Activated T-helper 1 cell treated with Interleukin-2 at 50 U/mL for 16 hours (primary cell): Measurements from ENCODE around the gene NRXN3.
"Not testable (repeated sequence)": the region's sequence is repeated elsewhere in the genome, so short reads cannot be mapped to it uniquely, and the experiment has no call there.

Experiments used
- DNase-seq: peaks from one replicate; pipeline ENCODE4 v3.0.0-alpha.2; 2020; ENCODE audit warnings: low read depth

The NRXN3 gene

DNA sequence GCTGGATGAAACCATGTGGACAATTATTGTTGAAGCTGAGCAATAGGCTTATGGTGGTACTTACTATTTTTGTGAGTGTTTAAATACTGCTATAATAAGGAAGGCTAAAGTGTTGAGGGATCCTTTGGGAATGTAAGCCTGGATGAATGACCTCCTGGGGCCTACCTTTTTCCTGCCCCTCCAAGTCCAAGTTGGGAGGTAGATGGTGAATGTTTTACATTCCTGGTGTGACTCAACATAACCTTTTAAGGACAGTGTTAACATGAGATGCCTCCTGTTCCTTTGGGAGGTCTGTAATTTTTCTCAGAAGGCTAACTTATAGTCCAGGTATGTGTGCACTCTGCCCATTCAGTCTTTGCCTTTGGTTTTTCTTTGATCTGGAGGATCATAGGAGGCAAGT lies 315.9 kb downstream of the NRXN3 start:
- no peak for DNase-seq

DNA sequence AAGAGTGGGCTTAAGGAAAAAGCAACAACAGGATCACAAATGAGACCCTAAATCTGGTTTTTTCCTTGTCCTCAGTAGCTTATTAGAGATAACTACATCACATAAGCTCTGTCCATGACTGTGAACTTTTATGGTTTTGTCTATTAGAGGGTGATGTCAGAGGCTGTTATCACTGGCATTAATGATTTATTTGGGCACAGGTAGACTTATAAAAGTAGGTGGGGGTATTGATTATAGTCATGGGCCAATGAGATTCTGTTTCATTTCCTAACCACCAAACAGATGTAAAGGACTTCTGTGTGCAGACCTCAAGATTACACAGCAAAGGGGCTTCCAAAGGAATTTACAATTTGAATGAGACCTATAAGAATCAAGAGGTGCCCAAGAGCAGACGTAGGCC lies 316.4 kb downstream of the NRXN3 start:
- DNase-seq: no peak

DNA sequence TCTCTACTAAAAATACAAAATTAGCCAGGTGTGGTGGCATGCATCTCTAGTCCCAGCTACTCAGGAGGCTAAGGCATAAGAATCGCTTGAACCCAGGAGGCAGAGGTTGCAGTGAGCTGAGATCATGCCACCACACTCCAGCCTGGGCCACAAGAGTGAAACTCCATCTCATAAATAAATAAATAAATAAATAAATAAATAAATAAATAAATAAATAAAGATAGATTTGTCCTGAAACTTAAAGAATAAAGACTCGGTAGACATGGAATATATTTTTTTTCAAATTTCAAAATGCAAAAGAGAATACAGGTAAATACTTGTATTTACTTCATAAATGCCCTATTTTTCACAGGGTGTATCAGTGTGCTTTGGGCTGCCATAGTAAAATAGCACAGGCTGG lies 317.4 kb downstream of the NRXN3 start:
- not testable (repeated sequence) for DNase-seq

DNA sequence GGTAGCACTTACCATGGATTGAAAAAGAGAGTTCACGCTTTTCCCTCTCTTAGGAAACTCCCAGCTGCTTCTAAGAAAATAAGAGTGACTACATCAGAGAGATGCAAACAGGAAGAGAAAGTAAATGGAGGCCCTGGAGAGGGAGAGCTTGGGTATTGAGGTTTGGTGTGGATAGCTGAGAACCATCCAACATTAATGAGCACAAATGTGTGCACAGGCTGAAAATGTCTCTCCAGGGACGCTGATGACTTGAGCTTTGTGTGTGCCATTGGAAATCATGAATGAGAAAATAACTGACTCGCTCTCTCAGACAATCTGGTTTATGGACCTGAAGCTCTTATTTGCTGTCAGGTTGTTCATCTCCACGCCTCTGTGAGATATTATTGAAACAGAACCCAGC lies 318.8 kb downstream of the NRXN3 start:
- DNase-seq: no peak

DNA sequence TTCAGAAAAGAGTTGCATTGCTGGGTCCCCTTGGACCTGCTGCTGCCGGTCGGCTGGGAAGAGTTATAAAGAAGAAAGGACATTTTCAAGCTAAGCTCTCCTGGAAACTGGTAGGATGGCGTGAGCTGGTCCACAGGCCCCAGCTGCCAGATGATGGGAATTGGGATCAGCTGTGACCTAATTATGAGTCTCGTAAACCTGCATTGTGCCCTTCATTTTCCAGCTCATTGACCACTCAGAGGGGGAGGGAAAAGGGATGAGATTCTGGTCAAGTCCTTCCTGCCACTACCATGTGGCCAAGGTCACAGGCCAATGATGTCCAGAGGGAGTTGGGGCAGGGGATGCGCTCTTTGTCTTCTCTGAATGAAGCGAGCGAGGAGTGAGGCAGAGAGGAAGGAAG lies 320.9 kb downstream of the NRXN3 start:
- no peak for DNase-seq

DNA sequence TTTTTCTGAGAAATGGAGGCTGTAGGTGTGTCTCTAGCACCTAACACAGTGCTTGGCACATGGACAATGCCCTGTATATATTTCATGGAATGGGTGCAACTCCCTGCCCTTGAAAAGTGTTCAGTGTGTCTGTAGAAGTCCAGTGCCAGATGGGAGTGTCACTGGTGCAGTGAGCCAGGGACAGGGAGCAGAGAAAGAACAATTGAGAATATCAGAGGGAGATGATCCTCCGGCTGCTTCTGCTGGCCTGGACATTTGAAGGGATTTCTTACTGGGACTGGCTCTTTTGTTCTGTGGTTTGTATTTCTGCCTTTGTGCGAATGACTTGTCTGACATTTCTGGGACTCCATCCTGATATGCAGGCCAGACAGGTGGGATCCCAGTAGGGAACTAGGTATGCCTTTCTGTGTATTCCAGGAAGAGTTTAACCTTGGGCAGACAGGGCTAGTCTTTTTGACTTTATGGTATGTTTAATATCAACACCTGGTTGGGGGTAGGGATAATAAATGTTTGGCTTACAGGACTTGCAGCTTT lies 328.0 kb downstream of the NRXN3 start:
- no peak for DNase-seq

DNA sequence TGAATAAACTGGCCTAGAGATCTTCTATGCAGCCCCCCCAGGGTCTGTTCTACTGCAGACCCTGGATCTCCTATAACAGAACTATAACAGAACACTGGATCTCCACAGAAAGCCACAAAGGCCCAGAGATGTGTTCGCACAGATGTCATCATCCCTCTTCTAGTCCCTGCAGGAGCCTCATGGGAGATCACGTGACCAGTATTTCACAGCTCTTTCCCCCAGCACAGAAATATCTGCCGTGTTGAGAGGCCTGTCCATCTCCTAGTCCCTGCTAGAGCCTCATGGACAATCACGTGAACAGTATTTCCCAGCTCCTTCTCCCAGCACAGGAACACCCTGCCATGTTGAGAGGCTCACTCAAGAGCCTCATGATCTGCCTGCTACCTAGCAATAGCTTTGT lies 331.7 kb downstream of the NRXN3 start:
- DNase-seq: no peak

DNA sequence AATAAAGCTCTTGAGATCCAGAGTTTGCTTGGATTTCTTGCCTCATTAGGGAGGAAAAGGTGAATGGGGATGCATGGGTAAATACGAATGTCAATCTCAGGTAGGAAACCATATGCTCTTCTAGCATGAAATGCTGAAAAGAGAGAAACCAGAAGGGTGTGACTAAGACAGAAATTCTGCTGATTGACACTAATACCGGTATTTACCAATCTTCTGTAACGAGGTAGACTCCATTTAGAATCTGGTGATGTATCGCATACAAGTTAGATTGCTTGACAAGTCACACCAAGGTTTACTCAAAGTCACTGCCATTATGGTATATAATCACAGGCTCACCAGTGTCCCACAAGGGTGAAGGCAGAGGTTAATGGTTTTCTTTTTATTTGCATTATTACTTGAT lies 337.9 kb downstream of the NRXN3 start:
- no peak for DNase-seq

DNA sequence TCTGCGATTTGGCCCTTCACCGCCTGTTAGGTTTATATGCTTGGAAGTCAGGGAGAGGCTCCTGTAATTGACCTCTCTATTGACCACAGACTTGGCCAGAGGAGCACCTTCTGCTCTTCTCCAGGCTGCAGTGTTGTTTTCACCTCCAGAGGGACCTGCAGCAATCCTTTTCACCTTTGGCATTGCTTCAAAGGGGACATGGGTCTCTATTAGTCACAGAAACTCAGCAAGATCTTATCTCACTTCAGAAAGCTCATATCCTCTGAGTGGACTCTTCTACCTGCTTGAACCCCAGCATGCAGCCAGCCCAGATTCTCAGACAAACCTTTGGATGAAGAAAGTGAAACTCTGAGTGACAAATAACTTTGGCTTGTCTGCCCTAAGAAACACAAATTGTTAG lies 339.3 kb downstream of the NRXN3 start:
- DNase-seq: no peak

DNA sequence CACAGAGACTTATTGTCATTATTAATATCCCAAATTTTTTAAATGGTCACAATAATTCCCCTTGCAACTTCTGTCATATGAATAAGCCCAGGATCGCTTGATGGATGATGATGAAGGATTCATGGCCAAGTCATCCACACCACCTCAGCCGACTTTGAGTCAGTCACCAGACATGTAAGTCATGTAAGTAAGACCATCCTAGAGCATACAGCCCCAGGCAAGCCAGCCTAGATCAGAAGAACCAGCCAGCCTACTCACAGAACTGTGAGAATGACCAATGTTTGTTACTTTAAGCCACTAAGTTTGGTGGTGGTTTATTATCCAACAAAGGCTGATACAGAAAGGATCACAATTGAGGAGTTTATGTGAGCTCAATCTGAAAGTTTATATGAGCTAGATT lies 341.8 kb downstream of the NRXN3 start:
- DNase-seq: no peak

DNA sequence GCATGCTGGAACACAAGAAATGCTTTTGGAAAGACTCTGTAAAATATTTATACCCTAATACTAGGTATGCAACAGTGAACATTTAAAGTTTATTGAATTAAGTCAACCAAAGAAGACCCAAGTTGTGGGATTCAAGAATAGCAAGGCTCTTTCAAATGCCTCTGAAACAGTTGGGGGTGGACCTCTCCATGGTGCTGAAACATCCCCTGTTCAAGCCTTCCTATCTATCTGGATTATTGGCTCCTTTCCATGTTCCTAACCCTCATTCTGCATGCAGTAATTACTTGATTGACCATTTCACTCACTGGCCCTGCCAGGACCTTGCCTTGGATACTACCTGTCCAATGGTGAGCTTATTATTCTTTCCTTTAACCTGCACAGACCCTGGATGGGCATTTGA lies 349.7 kb downstream of the NRXN3 start:
- DNase-seq: no peak

DNA sequence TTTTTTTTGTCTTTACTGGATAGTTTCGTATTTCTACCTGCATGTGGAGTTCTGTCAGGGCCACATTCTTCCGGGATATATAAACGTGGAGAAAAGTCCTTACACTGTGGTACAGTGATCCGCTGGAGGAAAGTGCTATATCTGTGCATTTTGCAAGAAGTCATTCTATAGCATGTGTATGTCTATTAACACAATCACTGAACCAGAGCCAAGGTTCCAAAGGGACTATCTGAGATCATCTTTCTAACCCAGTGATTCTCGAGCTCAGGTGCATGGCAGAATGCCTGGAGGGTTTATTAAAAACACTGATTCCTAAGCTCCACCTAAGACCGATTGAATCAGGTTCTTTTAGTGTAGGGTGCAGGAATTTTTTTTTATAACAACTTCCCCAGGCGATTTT lies 354.0 kb downstream of the NRXN3 start:
- DNase-seq: no peak

DNA sequence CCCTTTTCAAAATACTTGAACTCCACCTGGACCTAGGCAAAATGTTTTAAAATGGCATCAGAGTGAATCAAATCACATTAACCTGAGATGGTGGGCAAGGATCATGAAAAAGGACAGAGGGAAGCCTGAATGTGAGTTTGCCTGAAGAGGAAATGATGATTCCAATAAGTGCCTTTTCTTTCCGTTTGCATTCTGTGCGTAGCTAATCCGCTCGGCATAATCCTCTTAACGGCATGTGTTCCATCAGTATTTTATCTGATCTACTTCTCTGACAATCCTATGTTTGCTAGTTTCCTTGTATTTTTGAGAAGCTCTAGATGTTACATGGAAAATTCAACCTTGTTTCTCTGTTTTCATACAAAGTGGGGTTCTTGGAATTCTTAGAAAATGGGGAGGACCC lies 354.6 kb downstream of the NRXN3 start:
- no peak for DNase-seq

DNA sequence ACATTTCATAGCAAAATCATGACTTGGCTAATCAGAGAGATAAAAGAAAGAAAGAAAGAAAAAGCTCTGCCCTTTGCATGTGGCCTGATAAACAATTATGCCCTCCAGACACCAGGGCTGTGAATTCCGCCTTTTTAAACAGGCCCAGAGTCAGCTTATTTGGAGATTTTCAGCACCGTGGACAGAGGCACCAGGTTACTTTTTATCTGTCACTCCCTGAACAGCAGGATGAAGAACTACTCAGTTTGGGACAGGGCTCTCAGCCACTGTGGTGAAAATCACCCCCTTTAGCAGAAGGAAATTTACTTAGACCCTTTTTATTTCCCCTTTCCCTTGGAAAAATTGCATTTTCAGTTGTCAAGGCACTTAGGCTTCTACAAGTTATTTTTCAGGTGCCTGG lies 359.9 kb downstream of the NRXN3 start:
- DNase-seq: no peak

DNA sequence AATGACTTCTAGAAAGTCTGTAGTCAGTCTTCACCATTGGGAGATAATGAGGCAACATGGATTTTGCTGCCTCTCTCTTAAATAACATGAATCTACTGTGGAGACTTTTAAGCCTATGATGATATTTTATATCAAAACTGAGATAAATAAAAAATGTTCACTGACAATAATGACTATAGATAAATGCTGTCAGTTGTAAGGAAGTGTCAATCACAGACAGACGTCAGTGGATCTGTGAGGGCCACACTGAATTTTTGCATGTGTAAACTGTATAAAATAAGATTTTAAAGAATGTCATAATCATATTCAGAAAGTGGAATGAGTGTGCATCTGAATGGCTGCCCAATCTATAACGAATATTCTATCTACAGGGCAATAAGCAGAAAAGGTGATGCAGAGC lies 364.0 kb downstream of the NRXN3 start:
- no peak for DNase-seq

DNA sequence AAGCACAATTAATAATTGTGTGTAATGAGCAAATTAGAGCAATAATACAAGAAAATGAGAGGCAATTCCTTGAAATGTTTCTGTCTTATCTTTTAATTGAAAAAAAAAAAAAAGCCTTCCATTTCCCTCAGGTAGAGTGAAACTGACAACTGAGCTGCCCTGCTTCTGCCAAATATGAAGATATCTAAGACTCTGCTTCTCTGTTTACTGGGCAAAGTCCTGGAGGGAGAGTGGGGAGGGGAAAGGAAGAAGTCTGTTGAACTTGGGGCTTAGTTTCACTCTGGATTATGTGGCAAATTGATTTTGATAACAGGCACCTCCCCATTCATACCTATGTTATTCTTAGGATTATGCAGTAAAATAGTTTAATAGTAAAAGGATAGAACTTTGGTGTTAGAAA lies 364.9 kb downstream of the NRXN3 start:
- DNase-seq: no peak

DNA sequence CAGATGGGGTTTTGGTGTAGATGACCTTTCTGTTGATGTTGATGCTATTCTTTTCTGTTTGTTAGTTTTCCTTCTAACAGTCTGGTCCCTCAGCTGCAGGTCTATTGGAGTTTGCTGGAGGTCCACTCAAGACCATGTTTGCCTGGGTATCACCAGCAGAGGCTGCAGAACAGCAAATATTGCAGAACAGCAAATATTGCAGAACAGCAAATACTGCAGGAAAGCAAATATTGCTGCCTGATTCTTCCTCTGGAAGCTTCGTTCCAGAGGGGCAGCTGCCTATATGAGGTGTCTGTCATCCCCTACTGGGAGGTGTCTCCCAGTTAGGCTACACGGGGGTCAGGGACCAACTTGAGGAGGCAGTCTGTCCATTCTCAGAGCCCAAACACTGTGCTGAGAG lies 371.6 kb downstream of the NRXN3 start:
- DNase-seq: not testable (repeated sequence)

DNA sequence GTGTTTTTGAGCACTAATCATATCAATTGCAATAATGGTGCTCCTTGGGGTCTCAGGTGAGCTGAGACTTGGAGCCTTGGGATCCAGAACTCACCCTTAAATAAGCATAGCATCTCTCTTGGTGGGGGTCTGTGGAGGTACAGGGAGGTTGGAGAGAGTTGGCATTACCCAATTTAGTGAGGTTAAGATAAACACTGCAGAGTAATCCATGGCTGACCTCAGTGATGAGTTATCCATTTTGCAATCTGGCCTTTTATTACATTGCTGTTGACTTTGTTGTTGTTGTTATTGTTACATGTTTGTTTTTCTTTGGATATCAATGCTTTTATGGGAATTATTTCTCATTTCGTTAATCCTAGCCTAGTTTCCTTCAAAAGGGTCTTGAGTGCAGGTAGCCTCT lies 373.3 kb downstream of the NRXN3 start:
- DNase-seq: no peak

DNA sequence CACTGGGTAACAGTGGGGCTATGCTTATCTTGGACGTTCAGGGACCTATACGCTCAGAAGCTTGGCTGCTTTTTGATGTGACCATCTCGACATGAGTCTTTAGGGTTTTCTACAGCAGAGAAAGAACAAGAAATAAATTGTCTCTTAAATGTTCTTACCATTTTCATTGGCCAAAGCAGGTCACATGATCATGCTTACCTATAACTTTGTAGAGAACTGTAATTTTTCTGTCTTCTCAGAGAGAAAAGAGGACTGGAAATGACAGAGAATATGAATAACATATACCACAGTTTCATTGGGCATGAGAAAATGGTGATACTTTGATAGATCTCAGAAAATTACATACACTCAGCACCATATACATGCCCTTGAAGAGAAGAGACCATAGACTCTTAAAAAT lies 390.9 kb downstream of the NRXN3 start:
- DNase-seq: no peak

DNA sequence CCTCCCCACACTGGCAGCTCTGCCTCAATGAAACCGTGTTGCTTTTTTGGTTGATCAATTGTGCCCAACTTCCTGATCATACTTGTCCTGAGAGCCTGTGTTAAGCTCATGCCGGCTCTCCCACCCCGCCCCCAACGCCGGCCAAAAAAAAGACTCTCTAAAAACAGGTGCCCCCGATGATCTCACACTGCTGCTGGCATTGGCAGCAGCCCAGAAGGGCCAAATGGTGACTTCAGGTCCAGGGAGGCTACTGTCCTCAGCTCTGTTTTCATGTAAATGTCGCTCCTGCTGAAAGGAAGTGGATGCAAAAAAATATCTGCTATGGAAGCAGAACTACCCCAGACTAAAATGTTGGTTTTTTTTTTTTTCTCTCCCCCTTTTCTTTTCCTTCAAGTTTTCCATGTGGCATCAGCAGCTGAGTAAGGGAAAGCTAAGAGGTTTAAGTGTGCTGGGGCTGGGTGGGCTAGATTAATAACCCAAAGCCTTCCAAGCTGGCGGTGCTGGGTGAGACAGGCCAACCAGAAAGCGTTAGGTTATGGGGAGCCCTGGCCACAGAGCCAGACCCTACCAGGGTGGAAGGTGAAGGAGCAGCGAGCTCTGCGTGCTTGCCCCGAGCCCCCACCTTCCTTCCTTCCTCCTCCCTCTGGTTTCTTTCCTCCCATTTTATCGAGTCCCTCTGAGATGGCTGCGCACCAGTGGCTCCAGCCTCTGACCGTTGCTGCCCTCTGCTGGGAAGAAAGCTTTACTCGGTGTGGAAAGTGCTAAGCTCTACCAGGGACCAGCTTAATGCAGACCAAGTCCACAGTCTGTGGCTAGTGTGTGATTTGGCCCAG lies 396.1 kb downstream of the NRXN3 start:
- peak; percentile 9 for DNase-seq

DNA sequence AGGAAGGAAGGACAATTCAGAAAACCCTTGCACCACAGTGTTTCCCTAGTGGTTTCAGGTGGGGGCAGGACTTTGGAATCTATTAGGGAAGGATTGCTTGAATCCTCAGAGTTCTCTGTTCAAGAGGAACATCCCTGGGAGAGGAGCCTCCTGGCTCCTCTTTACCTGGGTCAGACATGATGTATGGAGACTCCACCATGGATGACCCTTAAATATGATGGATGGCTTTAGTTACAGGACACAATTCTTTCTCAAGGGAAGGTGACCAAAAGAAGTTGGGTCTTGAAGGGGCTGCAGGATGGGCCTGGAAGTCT lies 396.6 kb downstream of the NRXN3 start:
- DNase-seq: no peak

DNA sequence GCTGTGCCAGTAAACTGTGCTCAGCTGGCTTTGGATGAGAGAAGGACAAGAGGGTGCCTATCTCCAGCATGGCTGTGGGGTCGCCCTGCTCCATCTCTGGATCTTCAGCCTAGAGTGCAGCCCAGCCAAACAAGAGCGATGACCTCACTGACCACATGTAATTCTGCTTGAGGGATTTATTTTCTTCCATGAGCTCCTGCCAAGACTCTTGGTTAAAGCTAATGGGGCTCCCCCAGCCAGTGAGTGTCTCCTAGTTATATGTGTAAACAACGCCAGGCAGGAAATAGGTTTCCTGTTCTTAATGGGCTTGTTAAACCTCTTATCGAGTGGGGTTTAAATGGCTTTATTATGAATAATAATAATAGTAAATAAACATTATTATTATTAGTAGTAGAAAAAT lies 397.2 kb downstream of the NRXN3 start:
- no peak for DNase-seq

DNA sequence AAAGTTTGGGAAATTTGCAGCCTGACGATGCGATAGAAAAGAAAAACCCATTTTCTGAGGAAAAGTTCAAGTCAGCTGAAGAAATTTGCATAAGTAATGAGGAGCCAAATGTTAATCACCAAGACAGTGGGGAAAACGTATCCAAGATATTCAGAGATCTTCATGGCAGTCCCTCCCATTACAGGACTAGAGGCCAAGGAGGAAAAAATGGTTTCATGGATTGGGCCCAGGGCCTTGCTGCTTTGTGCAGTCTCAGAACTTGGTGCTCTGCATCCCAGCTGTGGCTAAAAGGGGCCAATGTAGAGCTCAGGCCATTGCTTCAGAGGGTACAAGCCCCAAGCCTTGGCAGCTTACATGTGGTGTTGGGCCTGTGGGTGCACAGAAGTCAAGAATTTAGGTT lies 403.6 kb downstream of the NRXN3 start:
- not testable (repeated sequence) for DNase-seq

DNA sequence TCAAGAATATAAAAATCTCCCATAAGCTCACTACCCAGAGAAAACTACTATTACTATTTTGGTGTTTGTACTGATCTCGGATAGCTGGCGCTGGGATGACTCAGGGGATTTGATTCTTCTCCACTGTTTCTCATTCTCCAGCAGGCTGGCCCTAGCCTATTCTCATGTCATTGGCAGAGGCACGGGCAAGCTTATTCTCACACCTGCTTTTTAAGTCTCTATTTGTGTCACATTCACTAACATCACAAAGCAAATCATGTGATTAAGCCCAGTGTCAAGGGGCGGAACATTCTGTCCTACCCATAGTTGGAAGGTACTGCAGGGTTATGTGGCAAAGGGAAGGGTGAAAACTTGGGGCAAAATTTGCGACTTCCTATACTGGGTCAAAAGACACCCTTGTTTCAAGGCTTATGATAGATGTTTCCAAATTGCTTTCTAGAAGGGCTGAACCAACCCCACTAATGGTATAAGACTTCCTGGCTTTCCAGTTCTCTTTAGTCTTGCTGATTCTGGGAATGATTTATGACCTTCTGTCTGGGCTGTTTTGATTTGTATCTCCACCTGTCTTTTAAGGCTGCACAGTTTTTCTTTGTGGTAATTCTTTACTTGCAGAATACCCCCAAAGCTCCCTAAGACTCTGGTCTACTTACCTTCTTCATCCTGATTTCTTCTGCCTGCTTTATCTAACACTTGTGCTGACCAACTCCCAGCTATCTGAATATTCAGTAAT lies 406.4 kb downstream of the NRXN3 start:
- no peak for DNase-seq
